GM18520 (cell line): ENCODE results near the gene TRAF4.
"Not testable (repeated sequence)": the region's sequence is repeated elsewhere in the genome, so short reads cannot be mapped to it uniquely, and the experiment has no call there.

Experiments
- ATAC-seq: cut with Tn5 transposase; IDR thresholded peaks from one replicate; pipeline ENCODE4 v1.9.1; 2021; ENCODE audit not compliant: unreplicated experiment

The TRAF4 gene

DNA sequence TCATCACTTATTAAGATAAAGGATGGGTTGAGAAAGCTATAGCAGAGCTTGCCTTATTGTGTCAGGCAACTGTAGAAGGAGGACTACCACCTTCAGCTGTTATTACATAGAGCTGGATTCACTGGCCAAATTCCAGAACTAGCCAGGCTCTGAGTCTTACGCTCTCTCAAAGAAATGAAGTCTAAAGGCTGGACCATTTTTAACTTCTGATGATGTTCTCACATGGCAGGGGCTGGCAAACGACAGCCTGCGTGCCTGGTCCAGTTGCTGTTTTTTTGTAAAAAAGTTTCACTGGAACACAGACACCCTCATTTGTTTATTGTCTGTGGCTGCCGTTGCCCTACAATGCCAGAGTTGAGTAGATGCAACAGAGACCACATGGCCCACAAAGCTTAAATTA lies 21.2 kb downstream of the TRAF4 start:
- ATAC-seq: no peak

DNA sequence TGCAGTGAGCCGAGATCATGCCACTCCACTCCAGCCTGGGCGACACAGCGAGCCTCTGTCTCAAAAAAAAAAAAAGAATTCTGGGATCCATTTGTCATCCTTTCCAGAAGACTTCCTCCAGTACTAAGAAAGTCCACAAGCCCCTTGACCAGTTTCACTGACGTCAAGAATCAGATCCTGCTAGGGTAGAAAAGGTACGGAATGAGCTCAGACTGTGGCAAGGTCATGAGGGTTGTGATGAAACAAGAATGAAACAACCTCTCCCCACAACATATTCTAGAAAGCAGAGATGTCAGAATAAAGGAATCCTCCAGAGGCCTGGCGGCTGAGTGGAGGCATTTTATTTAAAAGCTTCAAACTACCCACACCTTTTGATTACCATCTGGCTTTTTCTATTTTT lies 29.9 kb downstream of the TRAF4 start:
- ATAC-seq: no peak

DNA sequence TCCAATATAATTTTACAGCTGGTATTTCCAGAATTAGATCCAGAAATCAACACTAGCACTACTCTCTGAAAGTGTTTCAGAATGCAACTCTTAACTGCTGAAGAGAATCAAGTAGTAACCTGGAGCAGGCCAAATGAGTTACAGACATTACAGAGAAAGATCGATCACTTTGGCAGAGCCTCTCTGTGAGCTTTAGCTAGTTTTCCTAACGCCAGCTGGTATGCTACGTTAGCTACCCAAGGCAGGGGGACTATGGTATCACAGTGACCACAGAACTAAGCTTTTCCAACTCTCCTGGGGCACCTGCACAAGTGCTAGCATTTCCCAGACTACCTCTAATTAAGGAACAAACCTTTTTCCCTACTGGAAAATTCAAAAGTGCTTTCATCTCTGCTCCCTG lies 30.4 kb downstream of the TRAF4 start:
- no peak for ATAC-seq

- no peak for ATAC-seq
Observed at GRCh38 chr17:28777178-28777577, 33.4 kb downstream of the TRAF4 start.

- ATAC-seq: not testable (repeated sequence)
Observed at GRCh38 chr17:28779601-28780000, 35.8 kb downstream of the TRAF4 start.

- no peak for ATAC-seq
Observed at GRCh38 chr17:28783161-28783560, 39.4 kb downstream of the TRAF4 start.

GRCh38 chr17:28788100-28788499 lies 44.3 kb downstream of the TRAF4 start:
- no peak for ATAC-seq

- no peak for ATAC-seq
Observed at GRCh38 chr17:28792877-28793661, 49.3 kb downstream of the TRAF4 start.

DNA sequence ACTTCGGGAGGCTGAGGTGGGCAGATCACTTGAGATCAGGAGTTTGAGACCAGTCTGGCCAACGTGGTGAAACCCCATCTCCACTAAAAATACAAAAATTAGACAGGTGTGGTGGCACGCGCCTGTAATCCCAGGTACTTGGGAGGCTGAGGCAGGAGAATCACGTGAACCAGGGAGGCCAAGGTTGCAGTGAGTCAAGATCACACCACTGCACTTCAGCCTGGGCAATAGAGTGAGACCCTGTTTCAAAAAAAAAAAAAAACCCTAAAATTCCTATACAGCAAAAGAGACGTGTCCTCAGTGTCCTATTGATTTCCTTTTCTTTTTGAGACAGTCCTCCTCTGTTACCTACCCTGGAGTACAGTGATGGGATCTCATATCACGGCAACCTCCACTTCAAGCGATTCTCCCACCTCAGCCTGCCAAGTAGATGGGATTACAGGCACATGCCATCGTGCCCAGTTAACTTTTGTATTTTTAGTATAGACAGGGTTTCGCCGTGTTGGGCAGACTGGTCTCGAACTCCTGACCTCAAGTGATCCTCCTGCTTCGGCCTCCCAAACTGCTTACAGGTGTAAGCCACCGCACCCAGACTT lies 51.1 kb downstream of the TRAF4 start:
- ATAC-seq: not testable (repeated sequence)

DNA sequence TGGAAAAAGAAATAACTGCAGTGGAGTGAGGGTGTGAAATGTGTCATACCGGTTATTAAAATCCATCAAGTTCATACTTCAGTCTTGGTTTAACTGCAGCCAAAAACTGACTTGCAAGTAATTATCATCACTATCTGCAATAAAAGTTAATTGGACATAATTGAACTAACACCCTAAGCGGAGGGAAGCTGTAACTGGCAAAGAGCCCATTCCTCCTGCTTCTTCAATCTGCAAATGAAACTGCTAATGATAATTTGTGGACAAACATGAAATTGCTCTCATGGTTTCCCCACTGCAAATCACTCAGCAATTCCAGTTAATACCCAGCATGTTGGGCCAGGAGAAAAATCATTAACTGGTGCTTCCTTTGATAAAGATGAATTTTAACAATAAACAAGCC lies 52.3 kb downstream of the TRAF4 start:
- no peak for ATAC-seq
